Cerebellar nuclear complex (tissue), 1 donor: Measurements from ENCODE around the gene TBC1D22B.
A peak's percentile ranks its signal among the peaks of the same experiment; 100 is the strongest.
"Not testable (repeated sequence)": the region's sequence is repeated elsewhere in the genome, so short reads cannot be mapped to it uniquely, and the experiment has no call there.

ENCODE experiments used
- DNase-seq, 2 experiments: peaks; one replicate each; lab custom pipeline; 2025; lab: John Stamatoyannopoulos, UW

TBC1D22B gene

DNA sequence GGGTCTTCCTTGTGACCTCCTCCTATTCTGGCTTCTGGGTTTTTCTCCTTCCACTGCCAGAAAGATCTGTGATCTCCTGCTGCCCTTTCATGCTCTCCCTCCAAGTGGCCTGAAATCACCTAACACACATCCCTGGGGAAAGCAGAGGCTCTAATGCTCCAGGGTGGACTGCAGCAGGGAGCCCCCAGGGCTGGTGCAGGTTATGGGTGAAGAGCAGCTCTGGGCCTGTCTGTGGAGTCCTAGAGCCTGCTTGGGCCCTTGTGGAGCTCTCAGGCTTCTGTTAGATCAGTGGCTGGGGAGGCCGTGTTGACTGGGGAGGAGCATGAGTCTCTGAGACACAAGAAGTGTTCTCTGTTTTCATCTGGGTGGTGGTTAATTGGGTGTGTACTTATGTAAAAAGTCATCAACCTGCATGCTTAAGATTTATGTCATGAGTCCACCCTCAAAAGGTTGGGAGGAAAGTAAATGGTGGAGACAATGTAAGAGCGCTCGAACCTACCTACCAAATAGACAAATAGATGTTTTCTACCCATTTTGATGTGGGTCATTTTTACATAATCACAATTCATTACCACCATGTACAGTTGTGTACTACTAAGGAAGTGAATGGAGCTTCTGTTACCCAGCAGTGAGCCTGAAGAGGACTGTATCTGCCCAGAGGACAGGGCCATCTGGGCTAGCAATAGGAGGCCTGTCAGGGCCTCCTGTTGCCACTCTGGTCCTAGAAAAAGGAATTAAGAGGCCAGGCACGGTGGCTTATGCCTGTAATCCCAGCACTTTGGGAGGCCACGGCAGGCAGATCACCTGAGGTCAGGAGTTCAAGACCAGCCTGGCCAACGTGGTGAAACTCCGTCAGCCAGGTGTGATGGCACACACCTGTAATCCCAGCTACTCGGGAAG lies 64.2 kb downstream of the TBC1D22B start:
- peak in 1 of 2 experiments; percentile 3 for DNase-seq

DNA sequence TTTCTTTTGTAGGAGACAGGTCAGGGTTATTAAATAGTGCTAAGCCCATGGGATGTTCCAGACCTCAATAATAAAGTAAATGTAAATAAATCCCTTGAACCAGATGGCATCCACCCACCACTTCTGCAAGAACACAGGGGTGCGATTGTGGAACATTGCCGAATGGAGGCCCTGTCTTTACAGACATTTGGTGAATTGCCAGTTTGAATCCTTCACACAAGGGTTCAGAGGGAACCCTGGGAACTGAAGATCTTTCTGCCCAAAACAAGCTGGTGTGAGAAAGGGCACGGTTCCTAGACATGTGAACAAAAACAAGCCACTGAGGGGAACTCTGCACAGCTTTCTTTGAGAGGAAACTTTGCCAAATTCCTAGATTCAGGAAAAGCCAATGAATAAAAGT lies 66.0 kb downstream of the TBC1D22B start:
- no peak for DNase-seq

DNA sequence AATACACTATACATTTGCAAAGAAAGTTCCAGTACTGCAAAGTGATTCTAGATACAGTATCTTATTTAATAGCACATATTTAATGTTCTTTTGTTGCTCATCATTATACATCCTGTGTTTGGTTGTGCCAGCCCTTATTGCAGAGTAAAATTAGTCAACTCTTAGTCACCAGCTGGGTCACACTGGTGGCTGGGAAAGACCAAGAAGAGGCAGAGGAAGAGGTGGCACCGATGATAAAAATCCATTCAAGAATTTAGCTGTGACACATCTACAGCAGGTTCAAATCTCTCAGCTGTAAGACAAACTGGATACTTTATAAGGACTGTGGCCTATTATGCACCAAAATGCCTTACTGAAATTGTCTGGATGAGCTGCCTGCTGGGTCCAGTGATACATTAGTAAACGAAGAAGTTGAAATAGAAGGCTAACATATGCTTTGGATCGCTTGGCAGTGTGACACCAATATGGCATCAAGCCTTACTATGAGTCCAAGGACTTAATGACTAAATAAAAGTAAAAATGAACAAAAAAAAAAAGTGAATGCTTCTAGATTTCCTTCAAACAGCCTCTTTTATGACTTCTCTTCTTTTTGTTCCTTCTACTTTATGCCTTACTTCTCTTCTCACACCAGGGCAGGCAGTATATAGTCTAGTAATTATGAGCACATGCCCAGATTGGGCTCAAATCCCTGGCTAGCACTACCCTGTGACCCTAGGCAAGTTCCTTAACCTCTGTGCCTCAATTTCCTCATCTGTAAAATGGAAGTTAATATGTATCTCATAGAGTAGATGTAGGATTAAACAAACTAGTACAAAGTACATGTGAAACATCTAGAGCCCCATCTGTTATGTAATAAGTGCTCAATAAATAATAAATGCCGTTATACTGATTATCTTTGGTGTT lies 66.8 kb downstream of the TBC1D22B start:
- no peak for DNase-seq

DNA sequence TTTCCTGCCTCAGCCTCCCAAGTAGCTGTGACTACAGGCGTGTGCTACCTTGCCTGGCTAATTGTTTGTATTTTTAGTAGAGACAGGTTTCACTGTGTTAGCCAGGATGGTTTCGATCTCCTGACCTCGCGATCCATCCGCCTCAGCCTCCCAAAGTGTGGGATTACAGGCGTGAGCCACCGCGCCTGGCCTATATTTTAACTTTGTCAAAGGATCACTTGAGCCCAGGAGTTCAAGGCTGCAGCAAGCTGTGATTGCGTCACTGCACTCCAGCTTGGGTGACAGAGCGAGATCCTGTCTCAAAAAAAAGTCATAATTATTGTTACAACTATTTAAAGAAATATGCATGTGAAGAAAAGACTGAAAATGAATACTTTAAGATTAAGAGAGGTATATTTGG lies 72.8 kb downstream of the TBC1D22B start:
- DNase-seq, result not testable (repeated sequence)

DNA sequence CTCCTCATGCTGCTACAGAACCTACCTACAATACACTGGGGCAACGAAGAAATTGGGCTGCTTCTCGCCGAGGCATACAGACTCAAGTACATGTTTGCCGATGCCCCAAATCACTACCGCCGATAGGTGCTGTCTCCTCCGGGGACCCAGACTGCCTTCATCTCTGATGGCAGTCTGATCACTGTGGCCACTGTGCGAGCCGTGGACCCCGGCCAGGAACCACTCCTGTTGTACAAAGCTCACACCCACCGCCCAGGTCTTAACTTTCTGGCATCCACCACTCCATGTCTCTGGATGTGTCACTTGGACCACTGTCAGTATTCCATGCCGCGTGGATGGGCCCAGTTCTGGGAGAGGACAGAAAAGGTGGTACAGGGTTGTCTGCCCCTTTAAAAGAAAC lies 73.5 kb downstream of the TBC1D22B start:
- DNase-seq, result no peak

DNA sequence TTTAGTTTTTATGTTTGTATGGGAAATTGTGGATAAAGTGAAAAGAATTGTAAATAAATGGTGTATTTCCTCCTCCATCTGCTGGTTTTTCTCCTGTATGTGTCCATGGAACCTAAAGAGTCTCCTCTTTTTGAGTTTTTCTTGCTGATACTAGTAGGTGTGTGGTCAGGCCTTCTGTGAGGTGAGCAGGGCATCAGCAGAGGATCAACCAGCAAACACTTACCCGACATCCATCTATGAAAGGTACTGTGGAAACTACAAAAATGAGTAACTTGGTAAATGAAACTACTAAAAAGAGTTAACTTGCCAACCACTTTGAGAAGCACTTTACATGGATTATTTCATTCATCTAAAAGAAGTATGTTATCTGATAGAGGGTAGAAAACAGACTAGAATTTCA lies 75.3 kb downstream of the TBC1D22B start:
- DNase-seq, result no peak

DNA sequence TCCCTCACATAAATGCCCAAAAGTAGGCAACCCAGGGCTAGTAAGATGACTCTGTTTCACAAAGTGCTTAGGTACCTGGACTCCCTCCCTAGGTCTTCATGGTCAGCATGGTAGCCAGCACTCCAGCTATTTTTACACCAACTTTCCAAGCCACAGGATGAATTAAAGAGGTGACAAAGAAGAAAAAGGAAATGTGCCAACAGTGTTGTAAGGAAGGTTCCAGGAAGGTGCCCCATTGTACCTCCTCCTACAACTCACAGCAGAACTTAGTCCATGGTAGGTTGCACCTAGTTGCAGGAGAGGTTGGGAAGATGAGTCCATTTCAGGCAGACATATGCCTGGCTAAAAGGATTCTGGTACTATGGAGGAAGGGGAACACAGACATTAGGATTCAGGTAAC lies 76.5 kb downstream of the TBC1D22B start:
- no peak for DNase-seq

DNA sequence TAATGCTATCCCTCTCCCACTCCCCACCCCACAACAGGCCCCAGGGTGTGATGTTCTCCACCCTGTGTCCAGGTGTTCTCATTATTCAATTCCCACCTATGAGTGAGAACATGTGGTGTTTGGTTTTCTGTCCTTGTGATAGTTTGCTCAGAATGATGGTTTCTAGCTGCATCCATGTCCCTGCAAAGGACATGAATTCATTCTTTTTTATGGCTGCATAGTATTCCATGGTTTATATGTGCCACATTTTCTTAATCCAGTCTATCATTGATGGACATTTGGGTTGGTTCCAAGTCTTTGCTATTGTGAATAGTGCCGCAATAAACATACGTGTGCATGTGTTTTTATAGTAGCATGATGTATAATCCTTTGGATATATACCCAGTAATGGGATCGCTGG lies 80.7 kb downstream of the TBC1D22B start:
- DNase-seq, result not testable (repeated sequence)

DNA sequence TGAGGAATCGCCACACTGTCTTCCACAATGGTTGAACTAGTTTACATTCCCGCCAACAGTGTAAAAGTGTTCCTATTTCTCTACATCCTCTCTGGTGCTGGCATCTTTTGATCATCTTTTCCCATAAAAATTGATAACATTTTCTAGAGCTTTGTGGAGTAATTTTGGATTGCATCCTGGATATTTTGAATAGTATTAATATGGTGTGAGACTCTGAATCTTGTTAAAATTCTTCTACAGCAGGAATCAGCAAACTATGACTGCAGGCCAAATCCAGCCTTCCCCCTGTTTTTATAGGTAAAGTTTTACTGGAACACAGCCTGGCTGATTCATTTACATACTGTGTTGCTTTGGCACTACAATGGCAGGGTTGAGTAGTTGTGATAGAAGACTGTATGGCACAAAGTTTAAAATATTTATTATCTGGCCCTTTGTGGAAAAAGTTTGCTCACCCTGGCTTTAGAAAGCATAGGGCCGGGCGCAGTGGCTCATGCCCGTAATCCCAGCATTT lies 81.2 kb downstream of the TBC1D22B start:
- no peak for DNase-seq

DNA sequence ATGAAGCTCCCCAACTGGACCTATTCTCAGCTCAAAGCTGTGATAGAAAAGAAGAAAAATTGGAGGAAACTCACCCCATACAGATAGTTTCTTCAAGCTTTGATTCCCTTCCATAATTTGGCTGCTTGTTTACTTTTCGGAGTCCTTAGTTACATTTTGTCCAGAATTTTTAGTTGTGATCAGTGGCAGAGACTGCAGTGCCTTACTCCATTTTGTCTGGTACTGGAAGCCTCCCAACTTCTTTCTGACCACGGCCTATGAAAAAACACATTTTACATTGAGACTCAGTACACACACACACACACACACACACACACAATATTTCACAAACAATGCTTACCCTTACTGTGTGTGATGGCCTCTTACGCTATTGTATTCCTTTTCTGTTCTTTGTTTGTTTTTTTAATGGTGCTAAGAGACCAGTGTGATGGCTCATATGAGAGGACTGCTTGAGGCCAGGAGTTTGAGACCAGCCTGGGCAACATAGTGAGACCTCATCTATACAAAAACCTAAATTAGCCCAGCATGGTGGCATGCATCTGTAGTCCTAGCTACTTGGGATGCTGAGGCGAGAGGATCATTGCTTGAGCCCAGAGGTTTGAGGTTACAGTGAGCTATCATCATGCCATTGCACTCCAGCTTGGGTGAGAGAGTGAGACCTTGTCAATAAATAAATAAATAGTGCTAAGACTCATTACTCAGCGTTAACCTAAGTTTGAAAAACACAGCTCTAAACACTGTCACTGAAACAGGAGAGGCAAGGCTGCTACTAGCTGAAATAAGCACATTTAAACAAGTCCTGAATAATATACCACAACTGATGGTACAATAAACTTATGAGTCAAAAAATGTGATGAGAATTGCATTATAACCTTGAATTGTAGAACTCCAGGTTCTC lies 82.4 kb downstream of the TBC1D22B start:
- DNase-seq, result no peak

DNA sequence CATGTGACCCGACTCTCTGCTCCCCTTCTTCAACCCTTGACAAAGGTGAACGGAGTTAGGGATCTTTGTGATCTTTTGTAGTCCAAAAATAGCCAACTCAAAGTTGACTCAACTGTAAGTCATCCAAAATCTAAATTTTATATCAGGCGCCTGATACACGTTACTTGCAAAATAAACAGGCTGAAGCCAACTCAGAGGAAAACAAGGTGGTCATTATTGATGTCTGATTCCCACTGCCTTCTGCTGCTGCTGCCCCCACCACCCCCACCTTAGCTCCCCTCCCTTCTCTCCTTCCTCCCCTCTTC lies 83.0 kb downstream of the TBC1D22B start:
- DNase-seq, result no peak

DNA sequence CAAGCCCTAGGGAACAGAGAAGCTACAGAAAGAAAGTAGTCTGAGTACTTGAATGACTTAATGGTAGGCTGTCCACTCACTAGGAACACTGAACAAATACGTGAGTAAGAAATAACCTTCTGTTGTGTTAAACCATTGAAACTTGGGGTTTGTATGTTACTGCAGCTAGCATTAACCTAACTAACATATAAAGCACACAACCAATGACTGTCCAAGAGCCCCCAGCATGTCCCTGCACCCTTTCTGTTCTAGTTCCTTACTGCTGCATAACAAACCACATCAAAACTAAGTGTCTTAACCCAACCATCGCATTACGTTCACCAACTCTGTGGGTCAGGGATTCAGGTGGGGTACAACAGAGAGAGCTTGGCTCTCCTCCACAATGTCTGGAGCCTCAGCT lies 85.7 kb downstream of the TBC1D22B start:
- DNase-seq, result no peak

DNA sequence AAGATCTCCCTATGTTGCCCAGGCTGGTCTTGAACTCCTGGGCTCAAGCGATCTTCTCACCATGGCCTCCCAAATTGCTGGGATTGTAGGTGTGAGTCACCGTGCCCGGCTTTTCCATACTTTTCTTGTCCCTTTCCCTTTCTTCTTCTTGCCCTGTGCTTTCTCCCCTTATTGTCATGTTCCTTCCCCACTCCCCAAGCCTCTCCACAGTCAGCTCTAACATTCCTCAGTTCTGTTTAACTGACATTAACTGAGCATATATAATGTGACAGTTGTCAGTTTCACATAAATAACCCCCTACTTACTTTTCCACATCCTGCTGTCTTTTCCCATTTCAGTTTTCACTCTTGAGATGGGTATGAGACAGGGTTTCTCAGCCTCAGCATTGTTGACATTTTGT lies 86.7 kb downstream of the TBC1D22B start:
- DNase-seq, result no peak

DNA sequence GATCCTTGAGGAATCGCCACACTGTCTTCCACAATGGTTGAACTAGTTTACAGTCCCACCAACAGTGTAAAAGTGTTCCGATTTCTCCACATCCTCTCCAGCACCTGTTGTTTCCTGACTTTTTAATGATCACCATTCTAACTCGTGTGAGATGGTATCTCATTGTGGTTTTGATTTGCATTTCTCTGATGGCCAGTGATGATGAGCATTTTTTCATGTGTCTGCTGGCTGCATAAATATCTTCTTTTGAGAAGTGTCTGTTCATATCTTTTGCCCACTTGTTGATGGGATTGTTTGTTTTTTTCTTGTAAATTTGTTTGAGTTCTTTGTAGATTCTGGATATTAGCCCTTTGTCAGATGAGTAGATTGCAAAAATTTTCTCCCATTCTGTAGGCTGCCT lies 88.2 kb downstream of the TBC1D22B start:
- DNase-seq, result not testable (repeated sequence)

DNA sequence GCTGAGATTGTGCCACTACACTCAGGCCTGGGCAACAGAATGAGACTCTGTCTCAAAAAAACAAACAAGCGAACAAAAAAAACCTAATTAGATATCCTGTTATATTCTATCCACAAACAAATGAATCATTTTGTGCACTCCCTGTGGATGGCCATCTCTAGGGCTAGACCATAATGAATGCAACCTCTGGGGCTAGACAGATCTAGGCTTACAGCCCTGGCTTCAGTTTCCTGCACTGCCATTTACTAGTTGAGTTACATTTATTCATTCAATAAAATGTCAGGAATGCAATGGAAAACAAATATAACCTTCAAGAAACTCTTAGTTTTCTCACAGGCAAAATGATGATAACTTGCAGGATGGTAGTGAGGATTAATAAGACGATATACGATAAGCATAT lies 89.6 kb downstream of the TBC1D22B start:
- no peak for DNase-seq

DNA sequence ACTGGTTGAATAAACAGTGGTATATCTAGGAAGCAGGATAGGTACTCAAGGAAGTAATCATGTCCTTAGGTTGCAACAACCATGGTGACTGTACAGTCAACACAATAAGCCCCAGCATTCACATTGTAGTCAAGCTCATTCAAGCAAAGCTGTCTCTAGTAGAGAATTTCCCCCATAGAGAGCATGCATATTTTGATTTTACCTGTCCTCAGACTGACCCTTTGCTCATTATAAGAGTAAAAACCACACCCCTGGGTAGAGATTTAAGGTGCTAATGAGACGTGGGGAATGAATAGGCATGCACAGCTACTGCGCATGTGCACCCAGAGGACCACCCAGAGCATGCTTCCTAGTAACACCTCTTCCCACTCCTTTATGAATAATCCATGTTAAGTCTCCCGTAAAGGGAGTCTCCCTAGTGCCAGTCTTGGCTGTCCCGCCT lies 90.1 kb downstream of the TBC1D22B start:
- DNase-seq, result no peak

DNA sequence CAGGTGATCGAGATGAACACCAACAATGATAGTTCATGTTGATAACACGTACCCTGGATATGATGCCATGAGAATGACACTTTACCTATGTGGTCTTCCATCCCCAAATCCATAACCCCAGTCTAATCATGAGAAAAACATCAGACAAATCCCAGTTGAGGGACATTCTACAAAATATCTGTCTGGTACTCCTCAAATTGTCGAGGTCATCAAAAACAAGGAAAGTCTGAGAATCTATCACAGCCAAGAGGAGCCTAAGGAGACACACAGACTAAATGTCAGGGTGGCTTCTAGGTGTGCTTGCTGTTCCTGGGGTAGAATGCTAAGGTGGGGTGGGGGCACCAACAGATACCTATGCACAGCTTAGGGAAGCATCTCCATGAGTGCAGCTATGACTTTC lies 93.5 kb downstream of the TBC1D22B start:
- DNase-seq, result no peak

DNA sequence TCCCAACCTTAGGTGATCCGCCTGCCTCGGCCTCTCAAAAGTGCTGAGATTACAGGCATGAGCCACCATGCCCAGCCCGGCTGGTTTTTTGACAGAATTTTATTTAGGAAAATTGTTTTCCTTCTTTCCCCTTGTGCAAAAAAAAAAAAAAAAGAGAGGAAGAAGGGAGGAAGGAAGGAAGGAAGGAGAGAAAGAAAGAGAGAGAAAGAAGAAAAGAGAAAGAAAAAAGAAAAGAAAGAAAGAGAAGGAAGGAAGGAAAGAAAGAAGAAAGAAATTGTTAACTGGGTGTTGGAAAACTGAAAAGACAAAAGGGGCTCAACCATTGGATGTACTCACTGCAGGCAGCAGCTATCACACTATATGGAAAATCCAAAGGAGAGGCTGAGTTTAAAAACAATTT lies 94.8 kb downstream of the TBC1D22B start:
- no peak for DNase-seq

DNA sequence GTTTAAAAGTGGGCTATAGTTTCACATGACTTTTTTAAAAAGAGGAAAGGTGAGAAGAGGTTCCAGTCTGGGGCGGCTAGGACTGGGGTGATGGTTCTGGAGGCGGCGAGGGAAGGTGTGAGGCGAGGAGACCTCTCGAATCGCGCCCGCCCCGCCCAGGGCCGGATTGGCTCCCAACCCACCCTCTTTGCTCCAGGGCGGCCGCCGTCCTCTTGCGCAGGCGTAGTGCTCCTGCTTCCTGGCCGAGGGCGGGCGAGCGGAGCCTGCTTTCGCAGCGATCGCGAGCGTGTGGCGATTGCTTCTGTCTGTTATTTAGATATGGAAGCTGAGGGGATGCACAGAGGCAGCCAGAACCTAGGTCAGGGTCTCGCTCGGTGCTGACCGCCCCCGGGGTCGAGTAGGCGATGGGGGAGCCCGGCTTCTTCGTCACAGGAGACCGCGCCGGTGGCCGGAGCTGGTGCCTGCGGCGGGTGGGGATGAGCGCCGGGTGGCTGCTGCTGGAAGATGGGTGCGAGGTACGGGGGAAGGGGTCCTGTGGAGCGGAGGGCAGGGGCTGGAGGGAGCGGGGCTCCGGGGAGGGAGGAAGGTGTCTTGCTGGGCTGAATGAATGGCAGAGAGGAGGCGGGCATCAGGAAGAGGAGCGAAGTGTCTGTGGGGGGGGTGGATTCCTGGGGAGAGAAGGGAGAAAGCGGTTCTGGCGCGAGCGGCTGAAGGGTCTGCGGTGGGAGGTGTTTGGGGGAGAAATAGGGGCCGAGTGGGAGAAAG lies 96.4 kb downstream of the TBC1D22B start, which contains the start of gene RNF8:
Gene RNF8, plus strand, starts transcription at position 223 of the 765 bp plus-strand sequence. Its CDS starts 182 bp downstream, at position 405.
- DNase-seq, result peak; percentile 29 to 69

DNA sequence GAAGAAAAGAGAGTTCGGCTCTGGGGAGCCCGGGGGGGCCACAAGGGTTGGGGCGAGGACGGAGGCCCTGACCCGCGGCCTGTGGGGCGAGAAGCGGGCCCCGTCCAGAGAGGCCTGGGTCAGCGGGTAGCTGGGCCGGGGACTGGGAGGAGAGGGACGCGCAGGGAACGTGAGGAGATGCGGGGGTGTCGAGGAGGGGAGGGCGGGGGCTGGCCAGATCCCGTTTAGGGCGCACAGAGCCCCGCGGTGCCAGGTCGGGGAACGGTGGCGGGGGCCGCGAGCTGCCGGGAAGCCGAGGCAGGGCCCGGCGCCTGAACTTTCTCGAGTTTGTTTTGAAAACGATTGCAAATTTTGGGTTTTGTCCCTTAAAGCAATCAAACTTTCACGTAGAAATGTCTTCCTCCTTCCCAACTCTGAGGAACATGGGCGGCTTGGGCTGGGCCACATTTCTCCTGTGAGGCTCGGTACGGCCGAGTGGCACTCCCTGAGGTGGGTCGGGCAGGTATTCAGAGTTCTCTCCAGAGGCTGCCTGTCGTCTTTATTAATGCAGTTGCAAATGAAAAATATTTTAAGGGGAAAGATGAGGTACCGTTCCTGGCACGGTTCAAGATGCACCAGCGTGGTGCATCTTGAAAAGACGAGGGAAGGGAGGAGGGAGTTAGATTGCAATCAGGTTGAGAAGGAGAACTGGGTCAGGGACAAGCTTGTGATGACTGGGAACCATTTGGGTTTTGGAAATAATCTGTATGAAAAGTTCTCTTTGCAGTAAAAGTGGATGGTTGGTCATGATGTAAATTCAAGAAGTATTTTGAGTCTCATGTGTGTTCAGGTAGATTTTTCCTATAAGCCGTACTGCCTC lies 97.2 kb downstream of the TBC1D22B start:
- no peak for DNase-seq
